Esophagus muscularis mucosa (tissue), 4 donors: ENCODE data around the gene CTDSP1.

ENCODE experiments used
- EP300 ChIP-seq: sonication (generic); formaldehyde crosslinking; IDR thresholded peaks from one replicate; pipeline ENCODE4 v1.6.1; 2017; ENCODE audit warnings: antibody characterized with exemption
- POLR2AphosphoS5 ChIP-seq, 2 donors: sonication (generic); formaldehyde crosslinking; IDR thresholded peaks; one replicate each; pipeline ENCODE4 v1.6.1; 2017; ENCODE audit warnings: antibody characterized with exemption in 2 of 2
- TF ChIP-seq, protein P1 (sequence below), 3 experiments: fragments of 200-600 bp in 2 of 3; fragments of 450-650 bp in 1 of 3; sonication (generic) in 2 of 3; IDR thresholded peaks; one replicate each; pipeline ENCODE4 v1.5.1; 2017 to 2019; ENCODE audit warnings: antibody characterized with exemption in 3 of 3, mild to moderate bottlenecking in 2 of 3, moderate library complexity in 1 of 3

DNA sequence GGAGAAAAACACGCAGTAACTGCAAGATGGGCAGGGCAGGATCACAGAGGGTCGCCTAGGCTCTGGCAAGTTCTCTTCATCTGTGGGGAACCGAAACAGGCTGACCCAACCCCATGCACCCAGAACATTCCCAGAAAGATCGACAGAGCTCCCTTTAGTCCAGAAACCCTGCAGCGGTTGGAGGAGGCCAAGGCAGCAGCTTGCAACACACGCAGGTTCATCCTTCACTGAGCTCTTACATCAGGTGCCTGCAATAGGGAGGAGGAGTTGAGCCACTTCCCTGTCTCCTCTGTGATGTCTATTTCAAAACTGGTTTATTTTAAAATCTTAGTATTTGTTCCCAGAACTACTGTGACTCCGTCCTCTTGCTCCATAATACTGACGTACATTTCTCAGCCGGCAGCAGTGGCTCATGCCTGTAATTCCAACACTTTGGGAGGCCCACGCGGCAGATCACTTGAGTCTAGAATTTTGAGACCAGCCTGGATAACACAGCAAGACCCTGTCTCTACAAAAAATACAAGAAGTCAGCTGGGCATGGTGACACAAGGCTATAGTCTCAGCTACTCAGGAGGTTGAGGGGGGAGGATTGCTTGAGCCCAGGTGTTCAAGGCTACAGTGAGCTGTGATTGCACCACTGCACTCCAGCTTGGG is 29.1 kb upstream of the CTDSP1 start:
- TF ChIP-seq, protein P1, sequence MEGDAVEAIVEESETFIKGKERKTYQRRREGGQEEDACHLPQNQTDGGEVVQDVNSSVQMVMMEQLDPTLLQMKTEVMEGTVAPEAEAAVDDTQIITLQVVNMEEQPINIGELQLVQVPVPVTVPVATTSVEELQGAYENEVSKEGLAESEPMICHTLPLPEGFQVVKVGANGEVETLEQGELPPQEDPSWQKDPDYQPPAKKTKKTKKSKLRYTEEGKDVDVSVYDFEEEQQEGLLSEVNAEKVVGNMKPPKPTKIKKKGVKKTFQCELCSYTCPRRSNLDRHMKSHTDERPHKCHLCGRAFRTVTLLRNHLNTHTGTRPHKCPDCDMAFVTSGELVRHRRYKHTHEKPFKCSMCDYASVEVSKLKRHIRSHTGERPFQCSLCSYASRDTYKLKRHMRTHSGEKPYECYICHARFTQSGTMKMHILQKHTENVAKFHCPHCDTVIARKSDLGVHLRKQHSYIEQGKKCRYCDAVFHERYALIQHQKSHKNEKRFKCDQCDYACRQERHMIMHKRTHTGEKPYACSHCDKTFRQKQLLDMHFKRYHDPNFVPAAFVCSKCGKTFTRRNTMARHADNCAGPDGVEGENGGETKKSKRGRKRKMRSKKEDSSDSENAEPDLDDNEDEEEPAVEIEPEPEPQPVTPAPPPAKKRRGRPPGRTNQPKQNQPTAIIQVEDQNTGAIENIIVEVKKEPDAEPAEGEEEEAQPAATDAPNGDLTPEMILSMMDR (IDR thresholded peaks at IDR 0.05), result no peak
- TF ChIP-seq POLR2AphosphoS5 (IDR thresholded peaks at IDR 0.05), result peak; percentile 42 to 61
- TF ChIP-seq EP300, result peak; percentile 9
